Ascending aorta (tissue), 2 donors: ENCODE measurements around the gene NDUFS6. TPM values are rescaled to one million over a fixed set of nuclear protein-coding genes. Genes with fewer than 3 reads are reported as not detected.

Experiments
- DNase-seq, 2 donors: peaks; one replicate each; pipeline ENCODE4 v3.0.0-alpha.2; 2019; ENCODE audit warnings: low spot score in 2 of 2
- H3K27ac ChIP-seq, 2 donors: fragments of 200-600 bp; sonication (generic); one replicate each; pipeline ENCODE4 v1.5.1; 2016 to 2017; ENCODE audit warnings: mild to moderate bottlenecking in 1 of 2
- H3K27me3 ChIP-seq: fragments of 200-600 bp; sonication (generic); one replicate; pipeline ENCODE4 v1.5.1; 2017
- H3K36me3 ChIP-seq, 2 donors: fragments of 200-600 bp; sonication (generic); one replicate each; pipeline ENCODE4 v1.5.1; 2016
- H3K4me1 ChIP-seq, 2 donors: fragments of 200-600 bp; sonication (generic); one replicate each; pipeline ENCODE4 v1.5.1; 2016 to 2017; ENCODE audit warnings: mild to moderate bottlenecking in 1 of 2
- H3K4me3 ChIP-seq, 2 donors: fragments of 200-600 bp; sonication (generic); one replicate each; pipeline ENCODE4 v1.5.1; 2016 to 2017; ENCODE audit warnings: mild to moderate bottlenecking in 1 of 2
- H3K9me3 ChIP-seq, 2 donors: fragments of 200-600 bp; sonication (generic); one replicate each; pipeline ENCODE4 v1.5.1; 2016
- intact Hi-C: fragments of 100-400 bp; cut with DNase I; formaldehyde crosslinking; loops from one replicate; pipeline ENCODE4 v1.15.1; 2023
- total RNA-seq: library from RNA; depleted of rRNA; stranded (reverse); fragments of >200 nt; gene quantifications from one replicate; pipeline ENCODE4 v1.1.0, GENCODE V29; 2016
- TF ChIP-seq, protein P1 (sequence below), 3 experiments: fragments of 200-600 bp in 2 of 3; fragments of 450-650 bp in 1 of 3; sonication (generic) in 2 of 3; IDR thresholded peaks; one replicate each; pipeline ENCODE4 v1.5.1; 2016 to 2019; ENCODE audit warnings: antibody characterized with exemption in 3 of 3, mild to moderate bottlenecking in 1 of 3, moderate library complexity in 1 of 3

The NDUFS6 gene
- total RNA-seq, 1 donor from 2014 or later, result 29.8 TPM

DNA sequence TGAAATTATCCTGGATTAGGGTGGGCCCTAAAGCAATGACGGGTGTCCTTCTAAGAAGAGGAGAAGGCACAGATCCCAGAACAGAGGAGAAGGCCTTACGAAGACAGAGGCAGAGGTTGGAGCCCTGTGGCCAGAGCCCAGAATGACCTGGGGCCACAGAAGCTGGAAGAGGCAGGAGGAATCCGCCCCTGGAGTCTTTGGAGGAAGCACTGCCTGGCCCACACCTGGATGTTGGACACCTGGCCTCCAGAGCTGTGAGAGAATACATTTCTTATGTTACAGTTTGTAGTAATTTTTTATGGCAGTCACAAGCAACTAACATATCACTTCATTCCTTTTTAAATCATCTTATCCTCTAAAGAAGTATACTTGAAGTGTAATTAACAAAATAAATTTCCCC, 10.0 kb upstream of the NDUFS6 start:
- H3K36me3 ChIP-seq, result no peaks in the 10 kb centered on the region
- H3K27ac ChIP-seq, result no peak overlapping the region
- no peaks in the 10 kb centered on the region for H3K4me1 ChIP-seq
- no peaks in the 10 kb centered on the region for H3K27me3 ChIP-seq
- no peaks in the 10 kb centered on the region for H3K9me3 ChIP-seq
- TF ChIP-seq, protein P1, sequence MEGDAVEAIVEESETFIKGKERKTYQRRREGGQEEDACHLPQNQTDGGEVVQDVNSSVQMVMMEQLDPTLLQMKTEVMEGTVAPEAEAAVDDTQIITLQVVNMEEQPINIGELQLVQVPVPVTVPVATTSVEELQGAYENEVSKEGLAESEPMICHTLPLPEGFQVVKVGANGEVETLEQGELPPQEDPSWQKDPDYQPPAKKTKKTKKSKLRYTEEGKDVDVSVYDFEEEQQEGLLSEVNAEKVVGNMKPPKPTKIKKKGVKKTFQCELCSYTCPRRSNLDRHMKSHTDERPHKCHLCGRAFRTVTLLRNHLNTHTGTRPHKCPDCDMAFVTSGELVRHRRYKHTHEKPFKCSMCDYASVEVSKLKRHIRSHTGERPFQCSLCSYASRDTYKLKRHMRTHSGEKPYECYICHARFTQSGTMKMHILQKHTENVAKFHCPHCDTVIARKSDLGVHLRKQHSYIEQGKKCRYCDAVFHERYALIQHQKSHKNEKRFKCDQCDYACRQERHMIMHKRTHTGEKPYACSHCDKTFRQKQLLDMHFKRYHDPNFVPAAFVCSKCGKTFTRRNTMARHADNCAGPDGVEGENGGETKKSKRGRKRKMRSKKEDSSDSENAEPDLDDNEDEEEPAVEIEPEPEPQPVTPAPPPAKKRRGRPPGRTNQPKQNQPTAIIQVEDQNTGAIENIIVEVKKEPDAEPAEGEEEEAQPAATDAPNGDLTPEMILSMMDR (IDR thresholded peaks at IDR 0.05), result no peak
- no peak overlapping the region for H3K4me3 ChIP-seq
- DNase-seq, result no peak
- intact Hi-C loops, result no loop called here

DNA sequence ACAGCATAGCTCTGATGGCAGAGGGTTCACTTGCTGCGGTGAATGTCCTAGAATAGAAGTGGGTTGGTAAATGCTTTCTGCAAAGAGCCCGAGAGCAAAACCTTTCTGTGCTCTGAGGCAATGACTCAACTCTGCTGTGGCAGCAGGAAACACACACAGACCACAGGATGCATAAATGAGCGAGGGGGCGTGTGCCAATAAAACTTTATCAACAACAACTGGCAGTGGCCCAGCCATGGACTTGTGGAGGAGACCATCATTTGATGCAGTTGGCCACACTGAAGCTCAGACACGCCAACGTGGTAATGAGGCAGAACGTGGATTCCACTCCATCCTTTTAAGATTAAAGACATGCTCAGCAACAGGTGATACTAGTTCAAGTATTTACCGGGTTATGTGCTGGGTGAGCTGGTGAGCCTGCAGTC, 8.4 kb upstream of the NDUFS6 start:
- no peak for DNase-seq
- peaks cover 0 to 3% of the 10 kb centered on the region in 2 donors for H3K4me1 ChIP-seq
- no peak overlapping the region for H3K27ac ChIP-seq
- no peaks in the 10 kb centered on the region for H3K9me3 ChIP-seq
- H3K36me3 ChIP-seq, result peaks cover 0 to 16% of the 10 kb centered on the region in 2 donors
- intact Hi-C loops, result no loop called here
- no peaks in the 10 kb centered on the region for H3K27me3 ChIP-seq
- TF ChIP-seq, protein P1 (IDR thresholded peaks at IDR 0.05), result no peak
- no peak overlapping the region for H3K4me3 ChIP-seq

DNA sequence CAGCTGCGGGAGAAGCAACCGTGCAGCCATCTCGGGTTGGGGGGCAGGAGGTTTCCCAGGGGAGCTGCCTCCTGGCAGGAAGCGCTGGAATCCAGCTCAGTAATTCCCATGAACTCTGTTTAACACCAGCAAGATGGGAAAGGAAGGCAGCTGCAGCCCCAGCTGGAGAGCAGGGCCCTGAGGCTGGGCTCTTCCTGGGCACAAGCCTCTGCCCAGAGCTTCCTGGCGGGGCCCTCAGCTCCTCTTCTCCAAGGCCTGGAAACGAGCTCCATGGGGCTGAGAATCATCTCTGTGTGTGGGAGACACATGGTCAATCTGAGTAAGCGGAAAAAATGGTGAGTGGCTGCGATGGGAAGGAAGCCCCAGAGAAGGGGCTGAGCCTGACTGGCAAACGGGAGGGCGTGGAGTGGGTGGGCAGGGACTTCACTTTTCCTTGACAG, 7.9 kb upstream of the NDUFS6 start:
- no peak for DNase-seq
- Histone ChIP-seq H3K27me3 (no peaks in the 10 kb centered on the region), H3K27ac (no peak overlapping the region), H3K36me3 (peaks cover 0 to 21% of the 10 kb centered on the region in 2 donors), H3K4me3 (no peak overlapping the region), H3K9me3 (no peaks in the 10 kb centered on the region), H3K4me1 (peaks cover 0 to 6% of the 10 kb centered on the region in 2 donors)
- TF ChIP-seq, protein P1 (IDR thresholded peaks at IDR 0.05), result no peak
- intact Hi-C loops, result no loop called here

DNA sequence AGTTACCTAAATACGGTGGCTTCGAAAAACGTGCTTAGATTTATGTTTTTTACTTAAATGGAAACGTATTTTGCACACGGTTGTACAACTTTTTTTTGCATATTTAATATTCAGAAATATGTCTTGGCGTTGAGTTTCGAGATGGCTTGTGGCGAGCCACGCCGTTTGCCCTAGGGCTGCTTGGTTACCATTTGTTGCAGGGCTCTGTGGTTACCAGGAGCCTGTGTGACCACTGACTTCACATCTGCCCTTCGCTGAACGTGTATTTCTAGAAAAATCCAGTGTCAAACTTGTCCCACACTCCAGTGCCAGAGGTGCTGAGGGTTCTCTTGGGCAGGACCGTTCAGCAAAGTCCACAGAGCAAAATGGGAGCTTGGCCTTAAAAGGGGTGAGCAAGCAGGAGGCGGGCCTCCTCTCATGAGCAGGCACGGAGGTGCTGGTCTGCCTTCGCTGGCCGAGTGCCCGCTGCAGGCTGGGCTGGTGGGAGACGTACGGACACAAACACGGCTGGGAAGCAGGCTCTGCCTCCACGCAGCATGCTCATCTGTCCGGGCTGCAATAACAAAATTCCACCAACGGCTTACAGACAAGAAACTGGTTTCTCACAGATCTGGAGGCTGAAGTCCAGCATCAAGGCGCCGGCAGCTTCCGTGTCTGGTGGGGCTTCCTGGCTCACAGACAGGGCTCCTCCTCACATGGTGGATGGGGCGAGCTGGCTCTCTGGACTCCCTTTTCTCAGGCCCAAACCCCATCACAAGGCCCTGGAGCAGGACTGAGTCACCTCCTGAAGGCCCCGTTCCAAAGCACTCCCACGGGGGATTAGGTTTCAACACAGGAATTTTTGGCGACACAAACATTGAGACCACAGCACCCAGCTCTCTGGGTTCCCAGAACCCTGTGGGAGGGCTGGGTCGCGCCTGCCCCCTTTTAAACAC, 7.0 kb upstream of the NDUFS6 start:
- TF ChIP-seq, protein P1 (IDR thresholded peaks at IDR 0.05), result no peak
- DNase-seq, result no peak
- Histone ChIP-seq H3K4me1 (peaks cover 0 to 12% of the 10 kb centered on the region in 2 donors), H3K4me3 (no peak overlapping the region), H3K27ac (no peak overlapping the region), H3K9me3 (no peaks in the 10 kb centered on the region), H3K27me3 (no peaks in the 10 kb centered on the region), H3K36me3 (peaks cover 0 to 21% of the 10 kb centered on the region in 2 donors)
- intact Hi-C loops, result no loop called here

DNA sequence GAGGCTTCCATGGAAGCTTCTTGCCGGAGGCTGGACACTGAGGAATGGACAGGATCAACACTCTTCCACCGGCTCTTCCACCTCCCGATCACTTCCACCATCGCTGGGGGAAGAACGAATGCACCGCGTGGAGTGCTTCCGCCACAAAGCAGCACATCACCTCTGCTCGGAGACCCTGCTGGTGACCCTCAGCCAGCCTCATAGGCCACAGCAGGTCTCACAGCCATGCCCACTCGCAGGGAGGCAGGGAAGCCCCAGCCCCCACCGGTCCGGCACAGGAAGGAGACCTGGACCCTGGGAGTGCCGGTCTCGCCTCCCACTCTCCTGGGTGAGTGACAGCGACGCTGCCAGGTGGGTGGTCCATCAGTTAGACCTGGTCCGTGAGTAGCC, 6.3 kb upstream of the NDUFS6 start:
- no peaks in the 10 kb centered on the region for H3K9me3 ChIP-seq
- H3K27me3 ChIP-seq, result no peaks in the 10 kb centered on the region
- DNase-seq, result no peak
- intact Hi-C loops, result no loop called here
- H3K27ac ChIP-seq, result no peak overlapping the region
- TF ChIP-seq, protein P1 (IDR thresholded peaks at IDR 0.05), result no peak
- peaks cover 0 to 12% of the 10 kb centered on the region in 2 donors for H3K4me1 ChIP-seq
- no peak overlapping the region for H3K4me3 ChIP-seq
- H3K36me3 ChIP-seq, result peaks cover 0 to 21% of the 10 kb centered on the region in 2 donors
